Heart left ventricle (tissue), 13 donors: ENCODE results near the gene CBX4.

Experiments used
- POLR2A ChIP-seq, 2 donors: fragments of 450-650 bp; IDR thresholded peaks; one replicate each; pipeline ENCODE4 v1.6.1; 2017; ENCODE audit warnings: antibody characterized with exemption in 2 of 2, mild to moderate bottlenecking in 2 of 2, moderate library complexity in 2 of 2
- TF ChIP-seq, protein P1 (sequence below), 12 donors: fragments of 200-600 bp; sonication (generic) in 4 of 12; IDR thresholded peaks; one replicate each; pipeline versions ENCODE4 v1.5.0 to v1.8.0; 2018 to 2022; ENCODE audit warnings: antibody characterized with exemption in 12 of 12, mild to moderate bottlenecking in 5 of 12
- donor health status: ischemic (EF 13 %, LVEDD 7.1; RV severe dilation, severe dysfunction).
- donor health status: DM: no; HTN: yes; CAD: no.
- donor health status: DM: no; HTN: no; CAD: no.
- donor health status: ischemic (EF 25% LVEDD 6.9; RV normal size, moderate dysfunction).
- donor health status: ischemic (EF 25% LVEDD 5.7; RV mildly dilated, moderate dysfunction).
- donor health status: ischemic (EF 35%, LVEDD 5.7; RV mildly dilated, moderate dysfunction).
- donor health status: nonischemic (EF 11% LVEDD 7.7; RV severe dilation, severe dysfunction).
- donor health status: DM: yes; HTN: yes; CAD: no.
- donor health status: PGD.
- donor health status: ischemic (EF 29% LVEDD 5.4; RV normal size, mild dysfunction).
- donor health status: nonischemic (EF 23%, LVEDD 6.1; RV moderate dilation, normal function).

- TF ChIP-seq, protein P1, sequence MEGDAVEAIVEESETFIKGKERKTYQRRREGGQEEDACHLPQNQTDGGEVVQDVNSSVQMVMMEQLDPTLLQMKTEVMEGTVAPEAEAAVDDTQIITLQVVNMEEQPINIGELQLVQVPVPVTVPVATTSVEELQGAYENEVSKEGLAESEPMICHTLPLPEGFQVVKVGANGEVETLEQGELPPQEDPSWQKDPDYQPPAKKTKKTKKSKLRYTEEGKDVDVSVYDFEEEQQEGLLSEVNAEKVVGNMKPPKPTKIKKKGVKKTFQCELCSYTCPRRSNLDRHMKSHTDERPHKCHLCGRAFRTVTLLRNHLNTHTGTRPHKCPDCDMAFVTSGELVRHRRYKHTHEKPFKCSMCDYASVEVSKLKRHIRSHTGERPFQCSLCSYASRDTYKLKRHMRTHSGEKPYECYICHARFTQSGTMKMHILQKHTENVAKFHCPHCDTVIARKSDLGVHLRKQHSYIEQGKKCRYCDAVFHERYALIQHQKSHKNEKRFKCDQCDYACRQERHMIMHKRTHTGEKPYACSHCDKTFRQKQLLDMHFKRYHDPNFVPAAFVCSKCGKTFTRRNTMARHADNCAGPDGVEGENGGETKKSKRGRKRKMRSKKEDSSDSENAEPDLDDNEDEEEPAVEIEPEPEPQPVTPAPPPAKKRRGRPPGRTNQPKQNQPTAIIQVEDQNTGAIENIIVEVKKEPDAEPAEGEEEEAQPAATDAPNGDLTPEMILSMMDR (IDR thresholded peaks at IDR 0.05), result no peak
- no peak for TF ChIP-seq POLR2A (IDR thresholded peaks at IDR 0.05)
These were observed 32.8 kb downstream of the CBX4 start for GRCh38 chr17:79806446-79806760.
